Activated CD8-positive, alpha-beta T cell treated with anti-CD3 and anti-CD28 coated beads for 36 hours (primary cell): Measurements from ENCODE around the gene PRKCE. TPM values are rescaled to one million over a fixed set of nuclear protein-coding genes. Genes with fewer than 3 reads are reported as not detected.

Experiments
- ATAC-seq: fragments of 200-7000 bp; cut with Tn5 transposase; one replicate; pipeline ENCODE4 v1.10.0; 2021; ENCODE audit warnings: mild to moderate bottlenecking, moderate library complexity
- CTCF ChIA-PET: fragments of 350-600 bp; sonication (Branson Sonifier 250); formaldehyde crosslinking; loops from one replicate; lab custom pipeline; 2021; ENCODE audit warnings: antibody characterized with exemption; lab: Charles Lee
- POLR2A ChIA-PET: fragments of 350-600 bp; sonication (Branson Sonifier 250); formaldehyde crosslinking; loops from one replicate; lab custom pipeline; 2021; ENCODE audit warnings: antibody characterized with exemption; lab: Charles Lee
- DNase-seq: peaks from one replicate; pipeline ENCODE4 v3.0.0-alpha.2; 2020
- H3K27ac Mint-ChIP-seq: one replicate; pipeline ENCODE4 v1.8.0; 2021; ENCODE audit warnings: mild to moderate bottlenecking, mixed read lengths
- H3K27me3 Mint-ChIP-seq: one replicate; pipeline ENCODE4 v1.8.0; 2021; ENCODE audit warnings: mixed read lengths
- H3K36me3 Mint-ChIP-seq: one replicate; pipeline ENCODE4 v1.8.0; 2021; ENCODE audit warnings: low read depth, mixed read lengths
- H3K4me1 Mint-ChIP-seq: one replicate; pipeline ENCODE4 v1.8.0; 2021; ENCODE audit warnings: low read depth, mixed read lengths
- H3K4me3 Mint-ChIP-seq: one replicate; pipeline ENCODE4 v1.8.0; 2021; ENCODE audit warnings: mild to moderate bottlenecking, moderate library complexity, mixed read lengths
- H3K9me3 Mint-ChIP-seq: one replicate; pipeline ENCODE4 v1.8.0; 2021; ENCODE audit warnings: mixed read lengths
- CTCF ChIP-seq: fragments of 200-600 bp; IDR thresholded peaks from one replicate; pipeline ENCODE4 v1.8.0; 2022; ENCODE audit warnings: antibody characterized with exemption, mild to moderate bottlenecking
- intact Hi-C: fragments of 100-400 bp; cut with micrococcal nuclease; formaldehyde crosslinking; loops from one replicate; pipeline ENCODE4 v1.10.0; 2022
- total RNA-seq, 2 experiments: library from RNA; stranded (reverse); gene quantifications; one replicate each; pipeline ENCODE4 v1.2.3, GENCODE V29; 2021

Gene PRKCE
- total RNA-seq, 2 experiments from 2014 or later, result 11.5 to 11.9 TPM

DNA sequence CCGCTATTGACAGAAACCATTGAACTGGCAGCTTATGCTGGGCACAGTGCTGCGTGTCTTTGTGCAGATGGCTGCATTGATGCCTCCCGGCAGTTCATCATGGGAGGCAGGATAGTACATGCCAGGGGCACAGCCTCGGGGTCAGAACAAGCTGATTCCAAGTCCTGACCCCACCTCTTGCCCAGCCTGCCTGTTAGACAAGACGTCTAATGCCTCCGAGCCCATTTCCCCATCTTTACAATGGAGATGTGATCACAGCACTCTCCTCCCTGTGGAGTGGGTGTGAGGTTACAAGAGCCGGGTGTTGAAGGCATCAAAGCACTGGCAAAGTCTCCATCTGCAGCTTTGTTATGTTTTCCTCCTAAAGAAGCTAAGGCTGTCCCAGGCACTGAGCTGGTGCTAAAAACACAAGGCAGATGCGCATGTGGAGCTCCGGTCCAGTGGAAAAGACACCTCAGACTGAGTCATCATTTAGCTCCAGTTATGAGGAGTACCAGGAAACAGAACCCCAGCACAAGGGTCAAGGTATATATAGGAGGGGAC is 520.0 kb downstream of the PRKCE start:
- ATAC-seq (no peak), DNase-seq (no peak)
- no peaks in the 10 kb centered on the region for H3K36me3 Mint-ChIP-seq
- intact Hi-C loops, result no loop called here
- no peaks in the 10 kb centered on the region for H3K27me3 Mint-ChIP-seq
- POLR2A ChIA-PET, result no interaction called here
- CTCF ChIA-PET, result interaction anchor here (1.9 to 2.5 kb wide), 2 partner anchors 9 to 108 kb away, joined by 4 to 8 read pairs; no protein-coding TSS in a partner anchor
- H3K4me3 Mint-ChIP-seq, result no peak overlapping the region
- H3K27ac Mint-ChIP-seq, result no peak overlapping the region
- no peaks in the 10 kb centered on the region for H3K9me3 Mint-ChIP-seq
- peaks cover 2% of the 10 kb centered on the region for H3K4me1 Mint-ChIP-seq
- no peak for TF ChIP-seq CTCF

DNA sequence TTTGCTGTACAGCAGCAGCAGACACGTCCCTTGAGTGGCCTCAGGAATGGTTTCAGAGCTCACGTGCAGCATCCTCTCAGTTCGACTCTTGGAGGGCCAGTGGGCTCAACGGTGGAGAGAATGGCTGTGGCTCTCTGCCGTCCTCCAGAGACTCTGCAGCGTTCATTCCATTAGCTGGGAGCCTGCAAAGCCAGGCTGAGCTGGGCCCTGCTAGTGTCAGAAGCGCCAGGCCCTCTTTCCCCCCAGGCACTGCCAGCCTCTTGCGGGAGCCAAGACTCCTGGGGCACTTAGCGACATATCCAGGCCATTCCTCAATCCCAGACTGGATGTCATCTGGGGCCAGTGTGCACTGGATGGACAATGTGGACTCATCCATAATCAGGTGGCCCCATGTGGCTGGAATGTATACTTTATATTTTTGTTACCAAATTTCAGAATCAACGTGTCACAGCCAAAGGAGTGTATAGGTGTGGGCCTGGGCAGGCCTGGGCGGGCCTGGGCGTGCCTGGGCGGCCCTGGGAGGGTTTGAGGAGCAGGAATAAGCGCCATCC is 520.6 kb downstream of the PRKCE start:
- DNase-seq, result no peak
- no peaks in the 10 kb centered on the region for H3K36me3 Mint-ChIP-seq
- no peaks in the 10 kb centered on the region for H3K27me3 Mint-ChIP-seq
- H3K4me3 Mint-ChIP-seq, result no peak overlapping the region
- no peak overlapping the region for H3K27ac Mint-ChIP-seq
- TF ChIP-seq CTCF, result no peak
- ChIA-PET CTCF (interaction anchor here (1.1 to 2.5 kb wide), 3 partner anchors 10 to 109 kb away, joined by 3 to 8 read pairs (median 4); no protein-coding TSS in a partner anchor), POLR2A (no interaction called here)
- H3K9me3 Mint-ChIP-seq, result no peaks in the 10 kb centered on the region
- no peak for ATAC-seq
- intact Hi-C loops, result no loop called here
- peaks cover 5% of the 10 kb centered on the region for H3K4me1 Mint-ChIP-seq

GRCh38 chr2:46173030-46173429 is 521.6 kb downstream of the PRKCE start:
- H3K36me3 Mint-ChIP-seq, result no peaks in the 10 kb centered on the region
- H3K9me3 Mint-ChIP-seq, result no peaks in the 10 kb centered on the region
- no peak for ATAC-seq
- no peak for TF ChIP-seq CTCF
- H3K27me3 Mint-ChIP-seq, result no peaks in the 10 kb centered on the region
- POLR2A ChIA-PET, result no interaction called here
- no peak for DNase-seq
- H3K4me3 Mint-ChIP-seq, result no peak overlapping the region
- H3K27ac Mint-ChIP-seq, result no peak overlapping the region
- H3K4me1 Mint-ChIP-seq, result peaks cover 9% of the 10 kb centered on the region
- CTCF ChIA-PET, result interaction anchor here (1.1 to 2.5 kb wide), 3 partner anchors 11 to 110 kb away, joined by 3 to 8 read pairs (median 4); no protein-coding TSS in a partner anchor
- intact Hi-C loops, result no loop called here

GRCh38 chr2:46173636-46174250 is 522.3 kb downstream of the PRKCE start:
- intact Hi-C loops, result no loop called here
- ChIA-PET CTCF (interaction anchor here (2.5 kb wide), 1 partner anchor 110 kb away, joined by 8 read pairs; no protein-coding TSS in a partner anchor), POLR2A (no interaction called here)

More at GRCh38 chr2:46173636-46174250, 522.3 kb downstream of the PRKCE start:
- no peak for TF ChIP-seq CTCF
- DNase-seq (no peak), ATAC-seq (no peak)
- Mint-ChIP-seq H3K9me3 (no peaks in the 10 kb centered on the region), H3K4me3 (no peak overlapping the region), H3K4me1 (peaks cover 11% of the 10 kb centered on the region), H3K36me3 (no peaks in the 10 kb centered on the region), H3K27me3 (no peaks in the 10 kb centered on the region), H3K27ac (no peak overlapping the region)
